Hair follicular keratinocyte (primary cell): ENCODE data around the gene PSMC4. TPM values are rescaled to one million over a fixed set of nuclear protein-coding genes. Genes with fewer than 3 reads are reported as not detected.

Experiments
- total RNA-seq: library from RNA; depleted of rRNA; stranded (reverse); fragments of >200 nt; gene quantifications from 2 replicates; pipeline ENCODE4 v1.2.3, GENCODE V29; 2015

The PSMC4 gene
- total RNA-seq = 102 and 157 TPM in 2 replicates

GRCh38 chr19:39970675-39971379 lies at the start of gene PSMC4:
Gene PSMC4, plus strand, starts transcription at chr19:39971165. Its CDS starts 38 bp downstream, at chr19:39971203.

GRCh38 chr19:39934584-39935363 lies 36.2 kb upstream of the PSMC4 start, which contains the start of gene FCGBP:
Gene FCGBP, minus strand, starts transcription at chr19:39934634.

GRCh38 chr19:39996811-39997637 lies 26.1 kb downstream of the PSMC4 start, which contains the start of gene ZNF546:
Gene ZNF546, plus strand, starts transcription at chr19:39997060. Its CDS starts 1,267 bp downstream, at chr19:39998327.

Other genes starting within 250 kb of the PSMC4 start
- gene CLC, start 233.1 kb upstream of the PSMC4 start, total RNA-seq = not detected in 2 replicates
- not detected in 2 replicates for gene LEUTX, start 192.3 kb upstream of the PSMC4 start, total RNA-seq
- gene DYRK1B, start 137.0 kb upstream of the PSMC4 start, total RNA-seq = 6.2 and 9.4 TPM in 2 replicates
- 124 and 255 TPM in 2 replicates for gene FBL, start 124.8 kb upstream of the PSMC4 start, total RNA-seq
- gene FCGBP, start 36.5 kb upstream of the PSMC4 start, total RNA-seq = under 0.01 TPM in 1 of 2 replicates, not detected in the other
- gene ZNF546, start 25.9 kb downstream of the PSMC4 start, total RNA-seq = 0.68 and 0.78 TPM in 2 replicates
- 2.2 and 2.8 TPM in 2 replicates for gene ZNF780B, start 85.1 kb downstream of the PSMC4 start, total RNA-seq
- gene ZNF780A, start 119.8 kb downstream of the PSMC4 start, total RNA-seq = 5.7 and 13.5 TPM in 2 replicates
- gene MAP3K10, start 220.3 kb downstream of the PSMC4 start, total RNA-seq = 8.1 and 8.3 TPM in 2 replicates
- gene TTC9B, start 247.2 kb downstream of the PSMC4 start, total RNA-seq = not detected in 2 replicates